T-helper 17 cell (primary cell): Measurements from ENCODE around the gene SYTL3. TPM values are rescaled to one million over a fixed set of nuclear protein-coding genes. Genes with fewer than 3 reads are reported as not detected.
A peak's percentile ranks its signal among the peaks of the same experiment; 100 is the strongest.

Experiments used
- ATAC-seq: fragments of 150-1000 bp; cut with Tn5 transposase; 2 replicates; pipeline ENCODE4 v1.10.0; 2021; ENCODE audit warnings: mild to moderate bottlenecking, moderate library complexity
- DNase-seq, 3 donors: peaks; one replicate each; pipeline versions ENCODE4 v3.0.0 to v3.0.0-alpha.2; 2020 to 2021
- H3K9me3 ChIP-seq: one replicate; pipeline ENCODE4 v1.7.0; 2013; ENCODE audit warnings: low read length, mild to moderate bottlenecking; ENCODE audit not compliant: control insufficient read depth, poor library complexity, severe bottlenecking
- H3K27ac Mint-ChIP-seq: one replicate; pipeline ENCODE4 v1.8.0; 2022; ENCODE audit warnings: mild to moderate bottlenecking, moderate library complexity, mixed read lengths
- H3K27me3 Mint-ChIP-seq: one replicate; pipeline ENCODE4 v1.8.0; 2022; ENCODE audit warnings: mixed read lengths
- H3K36me3 Mint-ChIP-seq: one replicate; pipeline ENCODE4 v1.8.0; 2022; ENCODE audit warnings: low read depth, mixed read lengths
- H3K4me1 Mint-ChIP-seq: one replicate; pipeline ENCODE4 v1.8.0; 2022; ENCODE audit warnings: mild to moderate bottlenecking, mixed read lengths
- H3K4me3 Mint-ChIP-seq: one replicate; pipeline ENCODE4 v1.8.0; 2022; ENCODE audit warnings: mild to moderate bottlenecking, moderate library complexity, mixed read lengths
- total RNA-seq, 4 donors: library from RNA in 2 of 4; stranded (reverse) in 2 of 4; gene quantifications; one replicate each; pipeline ENCODE4 v1.2.3 and lab custom pipeline; 2022 to 2026

The SYTL3 gene
- total RNA-seq, 2 donors from 2014 or later = 28.9 to 36.1 TPM

- peaks cover 4% of the 10 kb centered on the region for H3K36me3 Mint-ChIP-seq
- ATAC-seq (no peak), DNase-seq (no peak)
- H3K4me3 Mint-ChIP-seq = no peak overlapping the region
- H3K9me3 ChIP-seq = no peaks in the 10 kb centered on the region
- H3K27me3 Mint-ChIP-seq = no peaks in the 10 kb centered on the region
- H3K27ac Mint-ChIP-seq = no peak overlapping the region
- peaks cover 12% of the 10 kb centered on the region for H3K4me1 Mint-ChIP-seq
These were observed 57.4 kb downstream of the SYTL3 start for GRCh38 chr6:158707120-158707820.

GRCh38 chr6:158707821-158708195 lies 58.0 kb downstream of the SYTL3 start:
- H3K27ac Mint-ChIP-seq = no peak overlapping the region
- DNase-seq (no peak), ATAC-seq (no peak)
- H3K4me3 Mint-ChIP-seq = no peak overlapping the region
- no peaks in the 10 kb centered on the region for H3K9me3 ChIP-seq
- peaks cover 12% of the 10 kb centered on the region for H3K4me1 Mint-ChIP-seq
- H3K36me3 Mint-ChIP-seq = peaks cover 4% of the 10 kb centered on the region
- no peaks in the 10 kb centered on the region for H3K27me3 Mint-ChIP-seq

GRCh38 chr6:158708239-158708638 lies 58.4 kb downstream of the SYTL3 start:
- H3K9me3 ChIP-seq = no peaks in the 10 kb centered on the region
- peaks cover 11% of the 10 kb centered on the region for H3K4me1 Mint-ChIP-seq
- DNase-seq = no peak
- H3K36me3 Mint-ChIP-seq = peaks cover 4% of the 10 kb centered on the region
- no peak overlapping the region for H3K27ac Mint-ChIP-seq
- ATAC-seq = no peak
- H3K4me3 Mint-ChIP-seq = no peak overlapping the region
- no peaks in the 10 kb centered on the region for H3K27me3 Mint-ChIP-seq

GRCh38 chr6:158709809-158710208 lies 60.0 kb downstream of the SYTL3 start:
- H3K4me3 Mint-ChIP-seq = no peak overlapping the region
- H3K9me3 ChIP-seq = no peaks in the 10 kb centered on the region
- no peak overlapping the region for H3K27ac Mint-ChIP-seq
- ATAC-seq (no peak), DNase-seq (no peak)
- H3K36me3 Mint-ChIP-seq = peaks cover 9% of the 10 kb centered on the region
- H3K27me3 Mint-ChIP-seq = no peaks in the 10 kb centered on the region
- H3K4me1 Mint-ChIP-seq = peaks cover 10% of the 10 kb centered on the region

DNA sequence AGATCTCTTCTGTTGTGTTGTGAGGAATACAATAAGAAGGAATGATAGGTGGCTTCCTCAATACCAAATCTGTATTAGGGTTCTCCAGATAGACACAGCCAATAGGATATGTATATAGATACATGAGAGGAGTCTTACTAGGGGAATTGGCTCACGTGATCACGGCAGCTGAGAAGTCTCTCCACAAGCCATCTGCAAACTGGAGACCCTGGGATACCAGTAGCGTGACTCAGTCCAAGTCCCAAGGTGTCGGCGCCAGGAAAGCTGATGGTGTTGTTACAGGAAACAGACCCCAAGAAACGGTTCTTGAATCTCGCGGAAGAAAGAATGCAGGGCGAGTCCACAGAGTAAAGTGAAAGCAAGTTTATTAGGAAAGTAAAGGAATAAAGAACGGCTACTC lies 61.4 kb downstream of the SYTL3 start:
- ATAC-seq = no peak
- H3K36me3 Mint-ChIP-seq = peaks cover 9% of the 10 kb centered on the region
- no peak overlapping the region for H3K27ac Mint-ChIP-seq
- no peak overlapping the region for H3K4me3 Mint-ChIP-seq
- H3K4me1 Mint-ChIP-seq = peaks cover 16% of the 10 kb centered on the region
- H3K27me3 Mint-ChIP-seq = no peaks in the 10 kb centered on the region
- no peak for DNase-seq
- no peaks in the 10 kb centered on the region for H3K9me3 ChIP-seq

GRCh38 chr6:158713469-158713868 lies 63.6 kb downstream of the SYTL3 start:
- DNase-seq (no peak), ATAC-seq (no peak)
- Mint-ChIP-seq H3K4me3 (no peak overlapping the region), H3K27ac (no peak overlapping the region), H3K36me3 (peaks cover 7% of the 10 kb centered on the region), H3K27me3 (no peaks in the 10 kb centered on the region), H3K4me1 (peaks cover 29% of the 10 kb centered on the region)
- no peaks in the 10 kb centered on the region for H3K9me3 ChIP-seq

- H3K4me3 Mint-ChIP-seq = no peak overlapping the region
- H3K4me1 Mint-ChIP-seq = peaks cover 33% of the 10 kb centered on the region
- ATAC-seq = no peak
- no peak for DNase-seq
- H3K36me3 Mint-ChIP-seq = peaks cover 5% of the 10 kb centered on the region
- H3K27me3 Mint-ChIP-seq = no peaks in the 10 kb centered on the region
- H3K27ac Mint-ChIP-seq = peak overlapping the region; percentile 90
- H3K9me3 ChIP-seq = no peaks in the 10 kb centered on the region
These were observed 64.9 kb downstream of the SYTL3 start for GRCh38 chr6:158714706-158715105.

GRCh38 chr6:158715330-158716311 lies 65.8 kb downstream of the SYTL3 start:
- no peaks in the 10 kb centered on the region for H3K9me3 ChIP-seq
- DNase-seq = no peak
- ATAC-seq = peak; percentile 12
- Mint-ChIP-seq H3K36me3 (peaks cover 5% of the 10 kb centered on the region), H3K27ac (peak overlapping the region; percentile 90), H3K4me1 (peaks cover 39% of the 10 kb centered on the region), H3K4me3 (peak overlapping the region; percentile 56), H3K27me3 (no peaks in the 10 kb centered on the region)

GRCh38 chr6:158717341-158718330 lies 67.8 kb downstream of the SYTL3 start:
- peak overlapping the region; percentile 93 for H3K27ac Mint-ChIP-seq
- peaks cover 5% of the 10 kb centered on the region for H3K36me3 Mint-ChIP-seq

GRCh38 chr6:158718461-158719046 lies 68.7 kb downstream of the SYTL3 start:
- no peaks in the 10 kb centered on the region for H3K9me3 ChIP-seq
- ATAC-seq = no peak
- H3K36me3 Mint-ChIP-seq = peaks cover 5% of the 10 kb centered on the region
- H3K4me3 Mint-ChIP-seq = peak overlapping the region; percentile 75
- H3K27ac Mint-ChIP-seq = peak overlapping the region; percentile 93
- H3K27me3 Mint-ChIP-seq = no peaks in the 10 kb centered on the region
- DNase-seq = no peak
- peaks cover 45% of the 10 kb centered on the region for H3K4me1 Mint-ChIP-seq

More at GRCh38 chr6:158717341-158718330, 67.8 kb downstream of the SYTL3 start:
- peak; percentile 38 for ATAC-seq
- Mint-ChIP-seq H3K27me3 (no peaks in the 10 kb centered on the region), H3K4me3 (peak overlapping the region; percentile 75), H3K4me1 (peaks cover 45% of the 10 kb centered on the region)
- no peaks in the 10 kb centered on the region for H3K9me3 ChIP-seq
- DNase-seq = no peak

GRCh38 chr6:158722176-158722729 lies 72.4 kb downstream of the SYTL3 start:
- H3K9me3 ChIP-seq = no peaks in the 10 kb centered on the region
- ATAC-seq (no peak), DNase-seq (no peak)
- Mint-ChIP-seq H3K27ac (no peak overlapping the region), H3K27me3 (no peaks in the 10 kb centered on the region), H3K4me3 (no peak overlapping the region), H3K4me1 (peaks cover 30% of the 10 kb centered on the region), H3K36me3 (peaks cover 2% of the 10 kb centered on the region)

- H3K9me3 ChIP-seq = no peaks in the 10 kb centered on the region
- H3K27ac Mint-ChIP-seq = no peak overlapping the region
- H3K27me3 Mint-ChIP-seq = no peaks in the 10 kb centered on the region
- DNase-seq (no peak), ATAC-seq (no peak)
- H3K4me3 Mint-ChIP-seq = no peak overlapping the region
- H3K4me1 Mint-ChIP-seq = peaks cover 9% of the 10 kb centered on the region
- peaks cover 8% of the 10 kb centered on the region for H3K36me3 Mint-ChIP-seq
These were observed 75.8 kb downstream of the SYTL3 start for GRCh38 chr6:158725704-158726103.
